Neutrophil (primary cell): ENCODE measurements around the gene PDXP.

Experiments used
- H3K27ac ChIP-seq: fragments of 200-600 bp; sonication (generic); 2 replicates; pipeline ENCODE4 v1.5.1; 2016; ENCODE audit warnings: mild to moderate bottlenecking, moderate library complexity
- H3K27me3 ChIP-seq: fragments of 200-600 bp; sonication (generic); 2 replicates; pipeline ENCODE4 v1.6.0; 2016; ENCODE audit warnings: mild to moderate bottlenecking
- H3K36me3 ChIP-seq: fragments of 200-600 bp; sonication (generic); 2 replicates; pipeline ENCODE4 v1.5.1; 2017
- H3K4me1 ChIP-seq, 2 experiments: fragments of 200-600 bp in 1 of 2; sonication (generic) in 1 of 2; 1 replicate in 1 of 2; 2 replicates in 1 of 2; pipeline versions ENCODE4 v1.5.1 to v1.6.1; 2013 to 2016; ENCODE audit warnings: low read depth in 1 of 2, low read length in 1 of 2, mild to moderate bottlenecking in 1 of 2, moderate library complexity in 1 of 2; ENCODE audit not compliant: control insufficient read depth in 1 of 2, insufficient read depth in 1 of 2
- H3K4me3 ChIP-seq, 2 experiments: fragments of 200-600 bp in 1 of 2; sonication (generic) in 1 of 2; 1 replicate in 1 of 2; 2 replicates in 1 of 2; pipeline ENCODE4 v1.5.1; 2013 to 2016; ENCODE audit warnings: low read depth in 1 of 2, low read length in 1 of 2, mild to moderate bottlenecking in 1 of 2, moderate library complexity in 1 of 2
- H3K9me3 ChIP-seq: fragments of 200-600 bp; sonication (generic); 2 replicates; pipeline ENCODE4 v1.5.1; 2016
- CTCF ChIP-seq: fragments of 200-600 bp; sonication (generic); IDR thresholded peaks from 2 replicates; pipeline ENCODE4 v1.5.1; 2016; ENCODE audit warnings: antibody characterized with exemption

Gene PDXP

DNA sequence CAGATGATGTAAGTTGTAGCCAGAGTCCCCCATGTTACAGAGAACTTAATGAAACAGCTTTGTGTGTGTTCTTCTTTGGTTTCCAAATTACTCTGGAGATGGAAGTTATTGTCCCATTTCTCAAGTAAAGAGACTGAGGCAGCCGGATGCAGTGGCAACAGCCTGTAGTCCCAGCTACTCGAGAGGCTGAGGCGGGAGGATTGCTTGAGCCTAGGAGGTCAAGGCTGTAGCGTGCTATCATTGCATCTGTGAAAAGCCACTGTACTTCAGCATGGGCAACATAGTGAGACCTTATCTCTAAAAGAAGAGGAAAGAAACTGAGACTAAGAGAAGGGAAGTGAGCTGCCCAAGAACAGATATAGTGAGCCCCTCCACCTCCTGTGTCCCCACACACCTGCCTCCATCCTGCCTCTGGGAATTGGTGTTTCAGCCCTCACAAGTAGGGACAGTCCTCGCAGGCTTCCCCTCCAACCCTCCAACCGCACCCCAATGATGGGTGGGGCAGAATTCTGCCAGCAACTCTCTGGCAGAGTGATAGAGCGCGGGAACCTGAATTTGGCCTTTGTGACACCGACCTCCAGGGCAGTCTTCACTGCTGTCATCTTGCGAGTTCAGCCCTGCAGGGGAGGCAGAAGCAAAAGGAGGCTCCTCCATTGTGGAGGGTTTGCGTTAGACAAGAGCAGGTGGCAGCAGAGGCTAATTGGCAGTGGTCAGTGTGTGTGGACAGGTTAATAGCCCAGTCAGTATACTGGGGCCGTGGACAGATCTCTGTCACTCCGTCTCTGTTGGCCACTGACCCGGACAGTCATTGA, 1.6 kb downstream of the PDXP start:
- Histone ChIP-seq H3K9me3 (no peaks in the 10 kb centered on the region), H3K36me3 (peaks cover 13% of the 10 kb centered on the region), H3K27me3 (no peaks in the 10 kb centered on the region), H3K4me3 (peak overlapping the region in 1 of 2 experiments; percentile 68), H3K4me1 (peaks cover 15 to 18% of the 10 kb centered on the region in 2 experiments), H3K27ac (no peak overlapping the region)
- no peak for TF ChIP-seq CTCF

- Histone ChIP-seq H3K4me1 (peaks cover 15 to 18% of the 10 kb centered on the region in 2 experiments), H3K27ac (no peak overlapping the region)
These were observed 2.2 kb downstream of the PDXP start for GRCh38 chr22:37660709-37661045.

DNA sequence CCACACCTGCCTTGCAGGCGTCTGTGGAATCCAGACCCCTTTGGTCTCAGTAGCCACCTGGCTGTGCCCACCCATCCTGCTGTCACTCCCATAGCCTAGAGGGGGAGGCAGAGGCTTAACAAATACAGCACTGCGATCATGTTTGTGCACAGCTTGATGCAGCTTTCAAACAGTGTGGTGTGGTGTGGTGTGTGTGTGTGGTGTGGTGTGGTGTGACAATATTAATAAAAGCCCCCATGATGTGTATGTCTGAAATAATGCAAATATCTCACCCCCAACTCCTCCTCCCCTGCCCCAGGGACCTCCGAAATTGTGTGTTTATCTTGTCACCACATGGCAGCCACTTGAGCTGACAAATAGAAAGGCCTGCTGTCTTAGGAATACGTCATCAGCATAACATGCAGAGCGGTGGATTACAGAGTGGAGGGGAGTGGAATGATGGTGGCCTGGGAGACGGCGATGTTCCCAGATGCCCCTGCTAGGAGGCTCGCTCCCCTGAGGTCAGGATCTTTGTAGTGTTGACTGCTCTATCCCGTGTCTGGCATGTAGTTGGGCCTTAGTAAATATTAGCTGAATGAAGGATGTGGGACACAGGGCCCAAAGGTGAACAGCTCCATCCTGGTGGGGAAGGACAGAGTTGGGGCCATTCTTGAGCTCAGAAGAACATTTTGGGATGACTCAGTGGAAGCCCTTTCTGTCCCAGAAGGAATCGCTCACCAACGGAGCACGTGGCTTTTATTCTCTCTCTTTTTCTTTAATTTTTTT, 2.8 kb downstream of the PDXP start:
- TF ChIP-seq CTCF: no peak
- H3K27ac ChIP-seq: no peak overlapping the region
- no peaks in the 10 kb centered on the region for H3K27me3 ChIP-seq
- peaks cover 15 to 18% of the 10 kb centered on the region in 2 experiments for H3K4me1 ChIP-seq
- H3K36me3 ChIP-seq: peaks cover 6% of the 10 kb centered on the region
- H3K4me3 ChIP-seq: no peak overlapping the region
- H3K9me3 ChIP-seq: no peaks in the 10 kb centered on the region

More at GRCh38 chr22:37660709-37661045, 2.2 kb downstream of the PDXP start:
- Histone ChIP-seq H3K36me3 (peaks cover 10% of the 10 kb centered on the region), H3K4me3 (no peak overlapping the region), H3K27me3 (no peaks in the 10 kb centered on the region), H3K9me3 (no peaks in the 10 kb centered on the region)
- TF ChIP-seq CTCF: no peak

DNA sequence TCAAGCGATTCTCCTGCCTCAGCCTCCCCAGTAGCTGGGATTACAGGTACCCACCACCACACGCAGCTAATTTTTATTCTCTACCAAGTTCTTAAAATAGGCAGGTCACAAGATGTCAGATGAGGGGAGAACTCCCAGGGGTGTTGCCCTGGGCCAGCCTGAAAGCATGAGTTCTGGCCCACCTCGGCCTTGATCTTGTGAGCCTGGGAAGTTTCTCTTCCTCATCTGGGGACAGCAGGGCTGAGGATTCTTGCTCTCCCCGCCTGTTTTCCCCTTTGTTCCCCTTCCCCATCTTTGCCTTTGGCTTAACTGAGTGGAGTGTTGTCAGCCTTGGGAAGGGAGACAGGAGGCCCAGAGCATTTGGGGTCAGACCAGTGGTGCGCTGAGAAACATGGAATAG, 3.5 kb downstream of the PDXP start:
- Histone ChIP-seq H3K4me3 (no peak overlapping the region), H3K9me3 (no peaks in the 10 kb centered on the region), H3K36me3 (peaks cover 5% of the 10 kb centered on the region), H3K27me3 (no peaks in the 10 kb centered on the region), H3K4me1 (peaks cover 15 to 18% of the 10 kb centered on the region in 2 experiments), H3K27ac (no peak overlapping the region)
- no peak for TF ChIP-seq CTCF

DNA sequence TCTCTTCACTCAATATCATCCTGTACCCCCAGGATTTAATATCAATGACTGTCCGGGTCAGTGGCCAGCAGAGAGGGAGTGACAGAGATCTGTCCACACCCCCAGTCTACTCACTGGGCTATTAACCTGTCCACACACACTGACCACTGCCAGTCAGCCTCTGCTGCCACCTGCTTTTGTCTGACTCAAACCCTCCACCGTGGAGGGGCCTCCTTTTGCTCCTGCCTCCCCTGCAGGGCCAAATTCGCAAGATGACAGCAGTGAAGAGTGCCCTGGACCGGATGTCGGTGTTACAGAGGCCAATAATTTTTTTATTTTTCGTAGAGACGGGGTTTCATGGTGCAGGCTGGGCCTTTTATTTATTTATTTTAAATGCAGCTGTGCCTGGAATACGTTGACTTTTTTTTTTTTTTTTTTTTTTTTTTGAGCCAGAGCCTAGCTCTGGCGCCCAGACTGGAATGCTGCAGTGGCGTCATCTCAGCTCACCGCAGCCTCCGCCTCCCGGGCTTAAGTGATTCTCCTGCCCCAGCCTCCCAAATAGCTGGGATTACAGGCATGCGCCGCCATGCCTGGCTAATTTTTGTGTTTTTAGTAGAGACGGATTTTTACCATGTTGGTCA, 5.1 kb downstream of the PDXP start:
- no peaks in the 10 kb centered on the region for H3K9me3 ChIP-seq
- H3K27ac ChIP-seq: no peak overlapping the region
- H3K4me3 ChIP-seq: no peak overlapping the region
- no peak for TF ChIP-seq CTCF
- no peaks in the 10 kb centered on the region for H3K27me3 ChIP-seq
- peaks cover 5% of the 10 kb centered on the region for H3K36me3 ChIP-seq
- H3K4me1 ChIP-seq: peaks cover 8 to 9% of the 10 kb centered on the region in 2 experiments
